GM10248 (cell line): ENCODE measurements around the gene OR2B6.

Experiments
- CTCF ChIA-PET: fragments of 300-600 bp; sonication (Branson Sonifier 250); formaldehyde crosslinking; extraction: SDS; loops from one replicate; lab custom pipeline; 2021; ENCODE audit warnings: antibody characterized with exemption; lab: Yijun Ruan, JAX
- POLR2A ChIA-PET: fragments of 350-650 bp; sonication (Branson Sonifier 250); formaldehyde crosslinking; extraction: SDS; loops from one replicate; lab custom pipeline; 2020; ENCODE audit warnings: antibody characterized with exemption; lab: Yijun Ruan, JAX
- DNase-seq: peaks from one replicate; pipeline ENCODE4 v3.0.0; 2012; ENCODE audit errors: extremely low spot score
- CTCF ChIP-seq: IDR thresholded peaks from 2 replicates; pipeline ENCODE4 v1.5.1; 2012; ENCODE audit warnings: mild to moderate bottlenecking, low read depth; ENCODE audit errors: extremely low read depth, missing control alignments, control extremely low read depth

Gene OR2B6

GRCh38 chr6:28002161-28002560 lies 45.1 kb downstream of the OR2B6 start:
- DNase-seq: no peak
- POLR2A ChIA-PET: no interaction called here
- no peak for TF ChIP-seq CTCF
- CTCF ChIA-PET: interaction anchor here (2.4 kb wide), 1 partner anchor 16 kb away, joined by 6 read pairs; no protein-coding TSS in a partner anchor

- CTCF ChIA-PET: no interaction called here
- no peak for TF ChIP-seq CTCF
- DNase-seq: no peak
- POLR2A ChIA-PET: no interaction called here
These were observed 46.0 kb downstream of the OR2B6 start for GRCh38 chr6:28003059-28003458.

- ChIA-PET POLR2A (no interaction called here), CTCF (interaction anchor here (1.1 kb wide), 1 partner anchor 9 kb away, joined by 4 read pairs; no protein-coding TSS in a partner anchor)
- no peak for TF ChIP-seq CTCF
These were observed 46.6 kb downstream of the OR2B6 start for GRCh38 chr6:28003661-28004060.

GRCh38 chr6:28004350-28005151 lies 47.5 kb downstream of the OR2B6 start:
- ChIA-PET POLR2A (no interaction called here), CTCF (interaction anchor here (1.1 kb wide), 1 partner anchor 10 kb away, joined by 4 read pairs; no protein-coding TSS in a partner anchor)
- TF ChIP-seq CTCF: no peak
- DNase-seq: no peak

More at GRCh38 chr6:28003661-28004060, 46.6 kb downstream of the OR2B6 start:
- no peak for DNase-seq

GRCh38 chr6:28005152-28005890 lies 48.3 kb downstream of the OR2B6 start:
- POLR2A ChIA-PET: no interaction called here
- CTCF ChIA-PET: no interaction called here
- DNase-seq: no peak
- TF ChIP-seq CTCF: no peak

GRCh38 chr6:28005975-28006374 lies 48.9 kb downstream of the OR2B6 start:
- ChIA-PET POLR2A (no interaction called here), CTCF (no interaction called here)
- DNase-seq: no peak
- no peak for TF ChIP-seq CTCF
